ENCODE data around the gene RXRB. TPM values are rescaled to one million over a fixed set of nuclear protein-coding genes. Genes with fewer than 3 reads are reported as not detected.

Gene RXRB
- total and polyA plus RNA-seq, 7 donors: 15.6 to 33.2 (median 28.5) TPM

GRCh38 chr6:33165581-33166258 lies 34.7 kb downstream of the RXRB start:
- intact Hi-C loops (cut with DNase I): no loop called here
- no peak for DNase-seq
- WGBS, 2 donors: 79 to 88% methylated on average over 17 of the region's 17 CpGs

GRCh38 chr6:33164665-33165373 lies 35.6 kb downstream of the RXRB start:
- Histone ChIP-seq H3K9me3 (no peaks in the 10 kb centered on the region), H3K27me3 (no peaks in the 10 kb centered on the region), H3K4me1 (peaks cover 0 to 21% (median 17%) of the 10 kb centered on the region in 4 donors), H3K27ac (no peak overlapping the region), H3K36me3 (no peaks in the 10 kb centered on the region), H3K4me3 (no peak overlapping the region)
- no peak for DNase-seq
- intact Hi-C loops (cut with DNase I): loop anchor here (5.0 kb wide), 1 partner anchor 148 kb away; no protein-coding TSS in a partner anchor
- 52 to 72% methylated on average over 14 of the region's 14 CpGs for WGBS, 2 donors
- TF ChIP-seq EP300 (IDR thresholded peaks at IDR 0.05) (no peak), POLR2A (IDR thresholded peaks at IDR 0.05) (no peak), POLR2AphosphoS5 (IDR thresholded peaks at IDR 0.05) (no peak)
- TF ChIP-seq, protein P1, sequence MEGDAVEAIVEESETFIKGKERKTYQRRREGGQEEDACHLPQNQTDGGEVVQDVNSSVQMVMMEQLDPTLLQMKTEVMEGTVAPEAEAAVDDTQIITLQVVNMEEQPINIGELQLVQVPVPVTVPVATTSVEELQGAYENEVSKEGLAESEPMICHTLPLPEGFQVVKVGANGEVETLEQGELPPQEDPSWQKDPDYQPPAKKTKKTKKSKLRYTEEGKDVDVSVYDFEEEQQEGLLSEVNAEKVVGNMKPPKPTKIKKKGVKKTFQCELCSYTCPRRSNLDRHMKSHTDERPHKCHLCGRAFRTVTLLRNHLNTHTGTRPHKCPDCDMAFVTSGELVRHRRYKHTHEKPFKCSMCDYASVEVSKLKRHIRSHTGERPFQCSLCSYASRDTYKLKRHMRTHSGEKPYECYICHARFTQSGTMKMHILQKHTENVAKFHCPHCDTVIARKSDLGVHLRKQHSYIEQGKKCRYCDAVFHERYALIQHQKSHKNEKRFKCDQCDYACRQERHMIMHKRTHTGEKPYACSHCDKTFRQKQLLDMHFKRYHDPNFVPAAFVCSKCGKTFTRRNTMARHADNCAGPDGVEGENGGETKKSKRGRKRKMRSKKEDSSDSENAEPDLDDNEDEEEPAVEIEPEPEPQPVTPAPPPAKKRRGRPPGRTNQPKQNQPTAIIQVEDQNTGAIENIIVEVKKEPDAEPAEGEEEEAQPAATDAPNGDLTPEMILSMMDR (IDR thresholded peaks at IDR 0.05): no peak

More at GRCh38 chr6:33165581-33166258, 34.7 kb downstream of the RXRB start:
- H3K4me3 ChIP-seq: no peak overlapping the region
- H3K27me3 ChIP-seq: no peaks in the 10 kb centered on the region
- TF ChIP-seq POLR2A (IDR thresholded peaks at IDR 0.05): no peak
- TF ChIP-seq POLR2AphosphoS5 (IDR thresholded peaks at IDR 0.05): no peak
- TF ChIP-seq EP300 (IDR thresholded peaks at IDR 0.05): no peak
- TF ChIP-seq, protein P1 (IDR thresholded peaks at IDR 0.05): no peak
- peaks cover 0 to 16% (median 13%) of the 10 kb centered on the region in 4 donors for H3K4me1 ChIP-seq
- H3K27ac ChIP-seq: no peak overlapping the region
- no peaks in the 10 kb centered on the region for H3K9me3 ChIP-seq
- no peaks in the 10 kb centered on the region for H3K36me3 ChIP-seq

GRCh38 chr6:33164176-33164575 lies 36.3 kb downstream of the RXRB start:
- no peak for DNase-seq
- no peaks in the 10 kb centered on the region for H3K36me3 ChIP-seq
- no peaks in the 10 kb centered on the region for H3K9me3 ChIP-seq
- H3K27me3 ChIP-seq: no peaks in the 10 kb centered on the region
- intact Hi-C loops (cut with DNase I): loop anchor here (5.0 kb wide), 1 partner anchor 147 kb away; no protein-coding TSS in a partner anchor
- 57 to 65% methylated on average over 10 of the region's 10 CpGs for WGBS, 2 donors
- H3K4me1 ChIP-seq: peaks cover 0 to 21% (median 17%) of the 10 kb centered on the region in 4 donors
- no peak overlapping the region for H3K27ac ChIP-seq
- no peak overlapping the region for H3K4me3 ChIP-seq
- TF ChIP-seq POLR2A (IDR thresholded peaks at IDR 0.05) (no peak), EP300 (IDR thresholded peaks at IDR 0.05) (no peak), POLR2AphosphoS5 (IDR thresholded peaks at IDR 0.05) (no peak)
- TF ChIP-seq, protein P1 (IDR thresholded peaks at IDR 0.05): no peak

DNA sequence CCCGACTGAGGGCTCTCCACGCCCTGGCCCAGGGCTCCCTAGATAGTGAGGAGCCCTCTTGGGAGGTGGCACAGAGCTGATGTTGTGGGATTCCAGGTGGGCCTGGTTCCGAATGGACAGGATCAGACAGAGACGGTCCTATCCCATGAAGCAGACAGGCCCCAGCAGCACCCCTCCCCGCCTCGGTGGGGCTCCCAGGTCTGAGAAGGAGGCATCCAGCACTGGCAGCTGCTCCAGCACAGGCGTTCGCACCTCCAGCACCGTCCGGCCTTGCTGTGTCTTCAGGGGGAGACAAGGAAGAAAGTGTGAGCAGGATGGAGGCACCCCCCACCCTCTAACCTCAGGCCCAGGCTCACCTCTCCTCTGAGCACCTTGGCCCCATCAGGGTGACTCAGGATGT lies 36.9 kb downstream of the RXRB start:
- DNase-seq: no peak
- no peak overlapping the region for H3K27ac ChIP-seq
- no peaks in the 10 kb centered on the region for H3K36me3 ChIP-seq
- H3K9me3 ChIP-seq: no peaks in the 10 kb centered on the region
- no peaks in the 10 kb centered on the region for H3K27me3 ChIP-seq
- no peak for TF ChIP-seq POLR2A (IDR thresholded peaks at IDR 0.05)
- TF ChIP-seq EP300 (IDR thresholded peaks at IDR 0.05): no peak
- TF ChIP-seq, protein P1 (IDR thresholded peaks at IDR 0.05): no peak
- TF ChIP-seq POLR2AphosphoS5 (IDR thresholded peaks at IDR 0.05): no peak
- WGBS, 2 donors: 77 to 90% methylated on average over 10 of the region's 10 CpGs
- intact Hi-C loops (cut with DNase I): loop anchor here (5.0 kb wide), 1 partner anchor 146 kb away; no protein-coding TSS in a partner anchor
- H3K4me3 ChIP-seq: no peak overlapping the region
- H3K4me1 ChIP-seq: peaks cover 0 to 21% (median 17%) of the 10 kb centered on the region in 4 donors

All from sigmoid colon (tissue), 7 donors.